Measurements from ENCODE around the gene FLACC1. TPM values are rescaled to one million over a fixed set of nuclear protein-coding genes. Genes with fewer than 3 reads are reported as not detected.

FLACC1 gene
- total RNA-seq, 6 experiments from 2014 or later: 0.74 to 2.0 (median 0.91) TPM

GRCh38 chr2:201358684-201359083, 1.5 kb upstream of the FLACC1 start:
- Histone ChIP-seq H3K27me3 (no peaks in the 10 kb centered on the region), H3K4me1 (no peaks in the 10 kb centered on the region), H3K4me3 (no peak overlapping the region), H3K36me3 (no peaks in the 10 kb centered on the region), H3K9me3 (no peaks in the 10 kb centered on the region), H3K27ac (no peak overlapping the region)
- peak in 1 of 4 donors; percentile 34 for ATAC-seq
- TF ChIP-seq CTCF (IDR thresholded peaks at IDR 0.05) (no peak), POLR2A (IDR thresholded peaks at IDR 0.05) (no peak)
- DNase-seq: no peak
- intact Hi-C loops (cut with DNase I): no loop called here
- 61% methylated on average over 4 of the region's 7 CpGs for WGBS (ENCODE audit: insufficient coverage, low coverage, low lambda C conversion rate, missing lambda C conversion rate)

GRCh38 chr2:201353116-201353515, 4.0 kb downstream of the FLACC1 start:
- 70% methylated on average over 1 of the region's 1 CpG for WGBS (ENCODE audit: insufficient coverage, low coverage, low lambda C conversion rate, missing lambda C conversion rate)
- no peak for ATAC-seq
- no peak overlapping the region for H3K27ac ChIP-seq
- H3K27me3 ChIP-seq: no peaks in the 10 kb centered on the region
- intact Hi-C loops (cut with DNase I): no loop called here
- DNase-seq: no peak
- no peaks in the 10 kb centered on the region for H3K36me3 ChIP-seq
- H3K4me1 ChIP-seq: no peaks in the 10 kb centered on the region
- TF ChIP-seq CTCF (IDR thresholded peaks at IDR 0.05): no peak
- no peak for TF ChIP-seq POLR2A (IDR thresholded peaks at IDR 0.05)
- H3K4me3 ChIP-seq: no peak overlapping the region
- no peaks in the 10 kb centered on the region for H3K9me3 ChIP-seq

- Histone ChIP-seq H3K4me3 (no peak overlapping the region), H3K4me1 (no peaks in the 10 kb centered on the region), H3K36me3 (no peaks in the 10 kb centered on the region), H3K9me3 (no peaks in the 10 kb centered on the region), H3K27ac (no peak overlapping the region), H3K27me3 (no peaks in the 10 kb centered on the region)
- intact Hi-C loops (cut with DNase I): no loop called here
- no peak for DNase-seq
- TF ChIP-seq CTCF (IDR thresholded peaks at IDR 0.05): no peak
- TF ChIP-seq POLR2A (IDR thresholded peaks at IDR 0.05): no peak
- WGBS (ENCODE audit: insufficient coverage, low coverage, low lambda C conversion rate, missing lambda C conversion rate): 100% methylated on average over 1 of the region's 4 CpGs
- no peak for ATAC-seq
These were observed 6.3 kb downstream of the FLACC1 start for GRCh38 chr2:201350879-201351278.

GRCh38 chr2:201349601-201350000, 7.5 kb downstream of the FLACC1 start:
- H3K4me1 ChIP-seq: no peaks in the 10 kb centered on the region
- H3K4me3 ChIP-seq: no peak overlapping the region
- no peak overlapping the region for H3K27ac ChIP-seq
- TF ChIP-seq POLR2A (IDR thresholded peaks at IDR 0.05) (no peak), CTCF (IDR thresholded peaks at IDR 0.05) (no peak)
- H3K36me3 ChIP-seq: no peaks in the 10 kb centered on the region
- ATAC-seq: no peak
- no peak for DNase-seq
- WGBS (ENCODE audit: insufficient coverage, low coverage, low lambda C conversion rate, missing lambda C conversion rate): 60% methylated on average over 4 of the region's 4 CpGs
- no peaks in the 10 kb centered on the region for H3K27me3 ChIP-seq
- H3K9me3 ChIP-seq: no peaks in the 10 kb centered on the region
- intact Hi-C loops (cut with DNase I): no loop called here

GRCh38 chr2:201348758-201349157, 8.4 kb downstream of the FLACC1 start:
- Histone ChIP-seq H3K27ac (no peak overlapping the region), H3K4me1 (no peaks in the 10 kb centered on the region), H3K4me3 (no peak overlapping the region), H3K9me3 (no peaks in the 10 kb centered on the region), H3K27me3 (no peaks in the 10 kb centered on the region), H3K36me3 (no peaks in the 10 kb centered on the region)
- no peak for TF ChIP-seq CTCF (IDR thresholded peaks at IDR 0.05)
- no peak for TF ChIP-seq POLR2A (IDR thresholded peaks at IDR 0.05)
- DNase-seq: no peak
- ATAC-seq: no peak
- 80% methylated on average over 1 of the region's 1 CpG for WGBS (ENCODE audit: insufficient coverage, low coverage, low lambda C conversion rate, missing lambda C conversion rate)
- intact Hi-C loops (cut with DNase I): no loop called here

Measured in right lobe of liver (tissue), 6 donors.